Hematopoietic multipotent progenitor cell (in vitro differentiated cells): ENCODE data around the gene RELL1. TPM values are rescaled to one million over a fixed set of nuclear protein-coding genes. Genes with fewer than 3 reads are reported as not detected.
A peak's percentile ranks its signal among the peaks of the same experiment; 100 is the strongest.

Experiments used
- DNase-seq, 3 donors: peaks; one replicate each; pipeline ENCODE4 v3.0.0-alpha.2; 2011 to 2015; ENCODE audit warnings: low read depth in 2 of 3, low spot score in 2 of 3
- total RNA-seq: library from RNA; depleted of rRNA; stranded (reverse); fragments of >200 nt; gene quantifications from one replicate; pipeline ENCODE4 v1.2.3, GENCODE V29; 2012

RELL1 gene
- total RNA-seq: 63.0 TPM

GRCh38 chr4:37686373-37687193 is at the start of gene RELL1:
Gene RELL1, minus strand, starts transcription at chr4:37686376. Its CDS starts 89 bp downstream, at chr4:37686287.
- DNase-seq: peak; percentile 98 to 99 (median 99)

DNA sequence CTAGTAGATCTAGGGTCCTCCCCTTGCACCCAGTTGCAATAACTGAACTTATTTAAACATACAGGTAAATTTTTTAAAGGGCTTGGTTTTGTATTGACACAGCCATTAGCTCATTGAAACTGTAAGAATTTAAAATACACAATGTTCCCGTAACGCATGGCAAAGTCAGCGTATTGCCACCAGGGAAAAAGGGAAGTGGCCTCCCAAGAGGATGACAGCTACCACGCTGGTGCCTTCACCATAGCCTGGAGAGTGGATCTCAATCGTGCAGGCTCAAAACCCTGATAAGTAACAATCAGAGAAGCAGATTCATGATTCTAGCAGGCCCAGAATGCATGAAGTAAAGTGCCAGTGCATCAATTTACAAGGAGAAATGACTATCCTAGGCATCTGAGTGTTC is 49.4 kb upstream of the RELL1 start:
- DNase-seq: no peak

- no peak for DNase-seq
Observed at GRCh38 chr4:37734989-37735388, 48.8 kb upstream of the RELL1 start.

- no peak for DNase-seq
Observed at GRCh38 chr4:37733240-37733867, 47.2 kb upstream of the RELL1 start.

GRCh38 chr4:37732526-37733186 is 46.5 kb upstream of the RELL1 start:
- no peak for DNase-seq

- no peak for DNase-seq
Observed at GRCh38 chr4:37729649-37730004, 43.5 kb upstream of the RELL1 start.

DNA sequence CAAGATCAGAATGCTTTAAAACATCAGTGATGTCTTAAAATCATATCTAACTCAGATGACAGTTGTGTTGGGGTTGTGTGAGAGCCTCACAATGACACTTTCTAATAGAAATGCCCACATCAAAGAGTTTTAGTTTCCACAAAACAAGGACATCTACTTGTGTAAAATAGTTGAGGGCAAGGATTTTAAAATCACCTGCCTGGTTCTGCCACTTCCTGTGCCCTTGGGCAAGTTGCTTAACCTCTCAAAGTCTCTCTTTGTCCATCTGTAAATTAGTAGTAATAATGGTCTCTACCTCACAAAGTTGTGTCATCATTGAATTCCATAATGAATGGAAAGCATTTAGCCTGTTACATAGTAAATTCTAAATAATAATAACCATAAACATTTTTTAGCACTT is 41.9 kb upstream of the RELL1 start:
- no peak for DNase-seq

DNA sequence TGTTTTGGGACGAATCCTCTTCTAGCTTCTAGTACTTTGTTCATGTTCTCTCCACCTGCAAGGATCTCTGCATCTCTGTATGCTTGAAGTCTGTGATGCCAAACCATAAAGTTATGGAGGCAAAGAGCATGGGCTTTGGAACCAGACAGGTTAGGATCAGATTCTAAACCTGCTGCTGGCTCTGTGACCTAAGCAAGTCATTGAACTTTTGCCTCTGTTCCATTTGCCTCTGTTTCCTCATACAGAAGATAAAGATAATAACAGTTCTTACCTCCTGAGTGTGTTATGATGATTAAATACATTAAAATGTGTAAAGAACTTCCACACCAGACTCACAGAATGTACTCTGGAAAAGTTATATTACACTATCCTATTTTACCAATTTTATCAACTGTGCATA is 41.5 kb upstream of the RELL1 start:
- DNase-seq: no peak

DNA sequence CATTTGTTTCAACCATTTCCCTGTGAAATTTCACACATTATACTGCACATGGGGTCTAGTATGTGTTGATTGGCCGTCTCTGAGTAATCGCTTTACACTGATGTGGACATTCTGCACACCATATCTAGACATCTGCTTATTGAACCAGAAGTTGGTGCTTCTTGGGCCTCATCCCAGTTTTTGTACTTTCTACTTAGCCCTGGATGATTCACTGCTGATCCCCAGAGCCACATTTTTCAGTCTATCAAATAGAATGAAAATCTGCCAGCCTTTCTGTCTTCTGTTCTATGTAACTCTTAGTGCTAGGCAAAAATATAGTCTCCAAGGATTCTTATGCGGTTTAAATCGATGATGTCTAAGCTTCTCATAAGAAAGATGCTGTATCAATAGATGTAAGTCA is 40.5 kb upstream of the RELL1 start:
- no peak for DNase-seq

DNA sequence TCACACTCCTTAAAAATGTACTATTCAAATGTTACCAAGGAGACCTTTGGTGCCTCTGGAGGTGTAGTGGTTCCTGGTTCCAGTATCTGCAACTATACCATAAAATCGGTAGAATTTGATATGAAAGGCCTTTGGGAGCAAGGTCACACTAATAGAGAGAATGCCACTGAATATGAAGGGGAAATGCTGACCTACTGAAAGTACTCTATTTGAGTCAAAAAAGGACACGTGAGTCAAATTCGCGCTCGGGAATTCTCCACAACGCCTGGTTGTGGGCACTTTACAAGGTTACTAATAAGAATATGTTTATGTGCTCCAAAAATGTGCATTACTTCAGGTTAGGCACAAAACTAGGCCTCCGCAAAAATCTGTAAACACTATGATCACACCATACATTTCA is 39.5 kb upstream of the RELL1 start:
- DNase-seq: no peak

DNA sequence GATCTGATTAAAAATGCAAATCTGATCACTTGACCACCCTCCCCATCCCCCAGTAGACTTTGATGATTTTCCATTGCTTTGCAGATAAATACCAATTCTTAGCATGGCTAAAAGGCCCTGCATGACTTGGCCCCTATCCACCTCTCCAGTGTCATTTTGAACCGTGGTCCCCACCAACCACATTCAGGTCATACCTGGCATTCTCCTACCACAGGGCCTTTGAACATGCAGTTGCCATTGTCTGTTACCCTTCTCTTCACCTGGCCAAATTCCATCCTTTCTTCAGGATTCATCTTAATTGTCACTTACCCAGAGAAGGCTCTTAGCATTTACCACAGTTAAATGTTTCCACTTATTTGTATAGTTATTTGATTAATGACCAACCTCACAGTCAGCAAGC is 36.9 kb upstream of the RELL1 start:
- no peak for DNase-seq

- no peak for DNase-seq
Observed at GRCh38 chr4:37721995-37722638, 35.9 kb upstream of the RELL1 start.

GRCh38 chr4:37719021-37719420 is 32.8 kb upstream of the RELL1 start:
- no peak for DNase-seq

DNA sequence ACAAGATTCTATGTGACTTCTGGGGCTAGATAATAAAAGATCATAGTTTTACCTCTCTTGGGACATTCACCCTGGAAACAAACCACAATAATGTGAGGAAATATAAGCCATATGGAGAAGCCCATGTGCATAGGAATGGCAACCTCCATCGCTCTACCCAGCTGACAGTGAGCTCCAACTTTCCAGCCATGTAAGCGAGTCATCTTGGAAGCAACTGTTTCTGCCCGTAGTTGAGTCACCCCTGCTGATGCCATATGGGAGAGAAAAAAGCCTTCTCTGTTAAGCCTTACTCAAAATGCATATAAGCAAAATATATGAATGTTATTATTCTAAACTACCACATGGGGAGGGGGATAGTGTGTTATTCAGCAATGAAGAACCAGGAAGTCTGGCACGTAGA is 31.4 kb upstream of the RELL1 start:
- DNase-seq: no peak

DNA sequence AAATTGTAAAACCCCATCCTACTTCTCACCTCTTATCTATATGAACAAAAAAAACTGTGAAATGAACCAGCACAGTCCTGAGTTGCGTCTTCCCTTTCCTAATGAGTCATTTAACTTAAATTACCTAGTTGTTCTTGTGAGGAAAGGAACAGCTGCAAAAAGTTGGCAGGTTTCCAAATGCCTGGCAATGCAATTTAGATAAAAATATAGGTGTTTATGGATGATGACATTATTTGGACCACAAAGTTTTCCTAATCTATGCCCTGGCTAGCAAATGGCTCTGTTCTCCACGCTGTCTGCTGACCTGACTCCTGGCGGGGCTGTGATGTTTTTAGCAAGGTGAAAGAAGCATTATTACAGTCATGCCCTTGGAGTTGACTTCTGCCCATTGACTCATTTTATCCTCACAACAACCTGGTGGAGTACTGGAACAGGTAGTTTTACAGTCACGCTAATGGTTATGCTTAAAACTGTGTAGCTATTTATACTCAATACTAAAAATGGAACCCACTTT is 29.8 kb upstream of the RELL1 start:
- DNase-seq: peak in 2 of 3 donors; percentile 51 to 63

- no peak for DNase-seq
Observed at GRCh38 chr4:37710491-37710890, 24.3 kb upstream of the RELL1 start.

DNA sequence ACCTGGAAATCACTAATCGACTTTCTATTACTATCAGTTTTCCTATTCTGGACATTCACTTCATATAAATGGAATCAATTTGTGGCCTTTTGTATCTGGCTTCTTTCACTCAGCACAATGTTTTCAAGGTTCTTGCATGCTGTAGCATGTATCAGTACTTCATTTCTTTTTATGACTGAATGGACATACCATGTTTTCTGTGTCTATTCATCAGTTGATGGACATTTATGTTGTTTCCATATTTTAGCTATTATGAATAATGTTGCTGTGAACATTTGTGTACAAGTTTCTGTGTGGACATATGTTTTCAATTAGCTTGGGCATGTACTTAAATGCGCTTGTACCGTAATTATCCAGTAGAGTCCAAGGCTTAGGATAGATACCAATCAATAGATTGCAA is 19.9 kb upstream of the RELL1 start:
- no peak for DNase-seq

- DNase-seq: no peak
Observed at GRCh38 chr4:37705571-37705970, 19.4 kb upstream of the RELL1 start.

- no peak for DNase-seq
Observed at GRCh38 chr4:37699868-37700481, 13.8 kb upstream of the RELL1 start.

GRCh38 chr4:37697566-37697965 is 11.4 kb upstream of the RELL1 start:
- no peak for DNase-seq
